ENCODE data around the gene EFNB3. TPM values are rescaled to one million over a fixed set of nuclear protein-coding genes. Genes with fewer than 3 reads are reported as not detected.

Gene EFNB3
- total RNA-seq, 1 experiment from 2014 or later, result 1.5 TPM

DNA sequence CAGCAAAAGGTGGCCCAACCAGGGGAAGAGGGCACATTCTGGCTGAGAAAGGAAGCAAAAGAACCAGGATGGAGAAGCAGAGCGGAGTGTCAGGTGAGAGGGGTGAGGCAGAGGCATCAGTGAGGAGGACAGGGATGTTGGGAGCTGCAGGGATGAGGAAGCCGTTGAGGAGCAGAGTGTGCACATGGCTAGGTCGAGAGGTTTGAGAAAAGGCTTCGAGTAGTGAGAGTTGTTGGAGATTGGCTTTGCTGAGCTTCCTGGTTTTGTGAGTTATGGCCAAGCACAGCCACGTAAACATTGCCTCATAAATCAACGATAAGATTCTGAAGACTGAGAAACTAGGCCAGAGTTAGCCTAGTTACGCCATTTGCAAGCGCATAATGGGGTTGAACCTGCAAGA, 39.4 kb downstream of the EFNB3 start:
- Histone ChIP-seq H3K27ac (no peak overlapping the region), H3K4me1 (replicated peaks; ENCODE audit: insufficient read depth) (peaks cover 43% of the 10 kb centered on the region), H3K9me2 (ENCODE audit: insufficient read depth) (no peaks in the 10 kb centered on the region), H3F3A (ENCODE audit: insufficient read depth, low read depth) (peaks cover 30% of the 10 kb centered on the region), H3K36me3 (ENCODE audit: low read depth) (no peaks in the 10 kb centered on the region), H3K9me3 (ENCODE audit: insufficient read depth, low read depth) (no peaks in the 10 kb centered on the region), H3K4me3 (no peak overlapping the region), H3K27me3 (ENCODE audit: insufficient read depth, low read depth) (no peaks in the 10 kb centered on the region), H4K20me1 (ENCODE audit: insufficient read depth) (no peaks in the 10 kb centered on the region), H3K4me2 (no peak overlapping the region), H2AFZ (no peak overlapping the region), H3K79me2 (ENCODE audit: low read depth) (no peaks in the 10 kb centered on the region)
- BruUV-seq (replicated peaks), result no TSS peak
- POLR2A ChIA-PET (ENCODE audit: unreplicated experiment), result no interaction called here
- no peak for TF ChIP-seq EZH2 (IDR thresholded peaks at IDR 0.05; ENCODE audit: low read depth)
- TF ChIP-seq CTCF (conservative IDR thresholded peaks at IDR 0.05), result no peak
- intact Hi-C loops (cut with micrococcal nuclease; ENCODE audit: unreplicated experiment), result no loop called here
- CTCF ChIA-PET, result interaction anchor here (0.7 to 1.7 kb wide), 6 partner anchors 9 to 316 kb away, joined by 4 to 18 read pairs (median 8); no protein-coding TSS in a partner anchor
- DNase-seq, result no peak

- H3K27me3 ChIP-seq (ENCODE audit: insufficient read depth, low read depth), result no peaks in the 10 kb centered on the region
- TF ChIP-seq EZH2 (IDR thresholded peaks at IDR 0.05; ENCODE audit: low read depth) (no peak), CTCF (conservative IDR thresholded peaks at IDR 0.05) (peak; percentile 28)
- ChIA-PET POLR2A (ENCODE audit: unreplicated experiment) (interaction anchor here (0.7 kb wide), 1 partner anchor 22 kb away, joined by 3 read pairs; no protein-coding TSS in a partner anchor), CTCF (interaction anchor here (0.6 kb wide), 1 partner anchor 34 kb away, joined by 7 read pairs; no protein-coding TSS in a partner anchor)
- no TSS peak for BruUV-seq (replicated peaks)
- no peaks in the 10 kb centered on the region for H3K9me2 ChIP-seq (ENCODE audit: insufficient read depth)
- H3F3A ChIP-seq (ENCODE audit: insufficient read depth, low read depth), result peaks cover 43% of the 10 kb centered on the region
- H3K9me3 ChIP-seq (ENCODE audit: insufficient read depth, low read depth), result no peaks in the 10 kb centered on the region
- H2AFZ ChIP-seq, result no peak overlapping the region
- H3K4me3 ChIP-seq, result no peak overlapping the region
- peak overlapping the region; percentile 76 for H3K27ac ChIP-seq
- no peaks in the 10 kb centered on the region for H3K36me3 ChIP-seq (ENCODE audit: low read depth)
- DNase-seq, result peak; percentile 80 to 87
- H3K79me2 ChIP-seq (ENCODE audit: low read depth), result no peaks in the 10 kb centered on the region
- no peaks in the 10 kb centered on the region for H4K20me1 ChIP-seq (ENCODE audit: insufficient read depth)
- H3K4me2 ChIP-seq, result peak overlapping the region; percentile 45
- peaks cover 57% of the 10 kb centered on the region for H3K4me1 ChIP-seq (replicated peaks; ENCODE audit: insufficient read depth)
- intact Hi-C loops (cut with micrococcal nuclease; ENCODE audit: unreplicated experiment), result loop anchor here (1.0 to 5.0 kb wide), 3 partner anchors 36 to 371 kb away; partner anchors contain the start of gene ALOXE3
Observed at GRCh38 chr17:7745748-7746470, 40.9 kb downstream of the EFNB3 start.

DNA sequence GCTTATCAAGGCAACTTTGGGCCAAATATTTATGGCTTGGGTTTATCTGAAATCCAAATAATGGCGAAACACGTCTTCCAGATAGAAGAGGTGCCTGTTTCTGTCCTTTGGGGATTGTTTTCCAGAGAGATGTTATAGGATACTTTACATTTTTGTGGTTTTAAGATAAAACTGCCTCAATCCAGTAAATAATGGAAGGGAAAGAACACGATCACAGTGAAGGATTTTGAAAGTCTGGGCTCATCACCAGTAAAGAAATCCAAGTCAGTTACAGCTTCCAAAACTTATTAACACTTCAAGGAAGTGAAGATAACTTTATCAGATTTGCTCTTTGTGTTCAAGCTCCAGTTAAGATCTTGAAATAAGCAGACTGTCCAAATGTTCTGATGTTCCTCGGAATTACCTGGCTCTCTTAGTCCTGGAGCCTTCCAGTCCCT, 42.7 kb downstream of the EFNB3 start:
- no peaks in the 10 kb centered on the region for H3K79me2 ChIP-seq (ENCODE audit: low read depth)
- ChIA-PET CTCF (no interaction called here), POLR2A (ENCODE audit: unreplicated experiment) (no interaction called here)
- H3K4me1 ChIP-seq (replicated peaks; ENCODE audit: insufficient read depth), result peaks cover 58% of the 10 kb centered on the region
- H4K20me1 ChIP-seq (ENCODE audit: insufficient read depth), result no peaks in the 10 kb centered on the region
- TF ChIP-seq CTCF (conservative IDR thresholded peaks at IDR 0.05), result no peak
- TF ChIP-seq EZH2 (IDR thresholded peaks at IDR 0.05; ENCODE audit: low read depth), result no peak
- no peaks in the 10 kb centered on the region for H3K36me3 ChIP-seq (ENCODE audit: low read depth)
- no peak for DNase-seq
- H3K4me3 ChIP-seq, result no peak overlapping the region
- no peaks in the 10 kb centered on the region for H3K27me3 ChIP-seq (ENCODE audit: insufficient read depth, low read depth)
- H3K4me2 ChIP-seq, result peak overlapping the region; percentile 6
- H2AFZ ChIP-seq, result no peak overlapping the region
- H3K9me3 ChIP-seq (ENCODE audit: insufficient read depth, low read depth), result no peaks in the 10 kb centered on the region
- H3K27ac ChIP-seq, result 0 out of 2 replicates have a peak overlapping the region, but pooled peaks have one; percentile 19
- intact Hi-C loops (cut with micrococcal nuclease; ENCODE audit: unreplicated experiment), result loop anchor here (5.0 kb wide), 2 partner anchors 95 to 370 kb away; partner anchors contain the start of gene ALOXE3
- H3K9me2 ChIP-seq (ENCODE audit: insufficient read depth), result no peaks in the 10 kb centered on the region
- no TSS peak for BruUV-seq (replicated peaks)
- peaks cover 43% of the 10 kb centered on the region for H3F3A ChIP-seq (ENCODE audit: insufficient read depth, low read depth)

Data from PC-9 (cell line).